ENCODE data around the gene GCLC.
A peak's percentile ranks its signal among the peaks of the same experiment; 100 is the strongest.
"Not testable (repeated sequence)": the region's sequence is repeated elsewhere in the genome, so short reads cannot be mapped to it uniquely, and the experiment has no call there.

GCLC gene

GRCh38 chr6:53544470-53545308, at the start of gene GCLC:
Gene GCLC (minus strand): TSS chr6:53545101. CDS start chr6:53544645, 456 bp downstream.
- DNase-seq: peak; percentile 95

GRCh38 chr6:53594596-53594995, 49.7 kb upstream of the GCLC start:
- no peak for DNase-seq

DNA sequence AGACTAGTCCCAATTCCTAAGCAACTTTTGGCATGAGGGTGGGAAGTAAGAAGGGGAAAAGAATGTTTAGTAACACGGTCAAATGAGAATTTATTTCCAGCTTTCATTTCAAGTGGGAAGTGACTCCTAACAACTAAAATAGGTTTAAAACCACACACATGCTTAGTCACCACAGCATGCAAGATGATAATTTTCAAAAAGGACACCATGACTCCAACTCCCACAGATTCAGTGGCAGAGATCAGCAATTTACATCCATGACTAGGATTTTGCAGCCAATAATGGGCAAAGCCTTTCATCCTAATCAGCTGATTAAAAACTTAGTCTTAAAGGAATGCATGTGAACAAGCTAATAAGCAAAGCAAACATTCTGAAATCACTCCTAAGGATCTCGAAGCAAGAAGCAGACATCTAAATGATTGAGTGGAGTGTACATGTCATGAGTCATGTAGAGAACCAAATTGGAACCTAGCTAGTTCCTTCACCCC, 48.1 kb upstream of the GCLC start:
- peak; percentile 74 for DNase-seq

DNA sequence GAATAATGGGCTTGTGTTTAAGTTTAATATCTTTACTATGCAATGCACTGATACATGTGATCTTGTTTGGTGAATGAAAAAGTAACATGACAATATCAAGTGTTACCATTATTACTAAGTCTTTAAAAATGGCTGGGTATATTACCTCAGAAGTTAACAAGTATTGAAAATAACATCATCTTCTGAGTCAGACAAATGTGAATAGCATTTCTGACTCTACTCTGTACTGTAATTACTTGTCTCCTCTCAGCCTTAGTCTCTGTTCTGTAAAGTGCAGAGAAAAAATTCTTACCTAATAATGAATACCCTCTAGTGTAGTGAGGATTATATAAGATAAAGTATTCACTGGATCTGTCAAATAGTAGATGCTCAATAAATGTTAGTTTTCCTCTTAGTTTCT, 47.0 kb upstream of the GCLC start:
- no peak for DNase-seq

- DNase-seq: no peak
Measured at GRCh38 chr6:53588816-53589509, 44.1 kb upstream of the GCLC start.

GRCh38 chr6:53587291-53587690, 42.4 kb upstream of the GCLC start:
- DNase-seq: no peak

DNA sequence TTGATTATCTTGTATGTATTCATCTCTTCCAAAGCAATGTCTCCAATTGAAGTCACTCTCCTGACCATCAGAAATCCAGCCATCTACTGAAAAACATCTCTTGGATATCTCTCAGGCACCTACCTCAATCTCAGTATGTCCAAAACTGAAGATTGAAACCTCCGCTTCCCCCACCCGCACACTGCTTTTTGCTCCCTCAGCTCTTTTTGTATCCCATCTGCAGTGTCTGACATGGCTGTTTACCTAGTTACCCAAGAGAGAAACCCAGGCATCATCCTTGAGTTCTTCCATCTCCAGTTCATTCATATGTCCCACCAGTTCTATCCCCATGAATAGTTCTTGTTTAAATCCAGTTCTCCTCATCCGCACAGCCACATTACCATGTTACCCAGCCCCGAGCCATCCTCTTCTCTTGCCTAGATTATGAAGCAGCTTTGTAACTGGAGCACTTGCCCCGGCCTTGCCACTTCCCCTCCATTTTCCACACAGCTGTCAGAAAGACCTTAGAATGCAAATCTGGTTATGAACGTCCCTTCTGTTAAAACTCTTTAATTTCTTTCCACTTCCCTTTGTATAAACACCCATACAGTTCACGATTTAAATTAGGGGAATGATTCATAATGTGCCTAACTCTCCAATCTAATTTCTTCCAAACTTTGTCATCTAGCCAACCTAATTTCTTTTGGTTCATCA, 40.5 kb upstream of the GCLC start:
- DNase-seq: no peak

DNA sequence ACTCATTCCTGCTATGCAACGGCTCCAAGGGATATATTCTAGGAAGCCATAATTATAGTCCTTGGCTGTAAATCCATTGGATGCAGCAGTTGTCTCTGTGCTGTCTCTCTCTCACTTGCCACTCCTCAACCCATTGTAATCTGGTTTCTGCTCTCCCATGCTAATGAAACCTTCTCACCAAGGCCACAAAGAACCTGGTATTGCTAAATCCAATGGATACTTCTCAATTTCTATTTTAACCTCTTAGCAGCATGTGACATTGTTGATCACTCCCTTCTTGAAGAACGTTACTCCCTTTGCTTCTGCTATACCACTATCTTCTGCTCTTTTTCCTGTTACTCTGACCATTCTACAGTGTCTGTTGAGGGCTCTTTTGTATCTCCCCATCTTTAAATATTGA, 39.8 kb upstream of the GCLC start:
- no peak for DNase-seq

GRCh38 chr6:53583451-53583850, 38.5 kb upstream of the GCLC start:
- DNase-seq: no peak

GRCh38 chr6:53582963-53583362, 38.1 kb upstream of the GCLC start:
- DNase-seq: peak; percentile 39

- no peak for DNase-seq
Measured at GRCh38 chr6:53581856-53582255, 37.0 kb upstream of the GCLC start.

GRCh38 chr6:53581173-53581773, 36.4 kb upstream of the GCLC start:
- DNase-seq: peak; percentile 45

DNA sequence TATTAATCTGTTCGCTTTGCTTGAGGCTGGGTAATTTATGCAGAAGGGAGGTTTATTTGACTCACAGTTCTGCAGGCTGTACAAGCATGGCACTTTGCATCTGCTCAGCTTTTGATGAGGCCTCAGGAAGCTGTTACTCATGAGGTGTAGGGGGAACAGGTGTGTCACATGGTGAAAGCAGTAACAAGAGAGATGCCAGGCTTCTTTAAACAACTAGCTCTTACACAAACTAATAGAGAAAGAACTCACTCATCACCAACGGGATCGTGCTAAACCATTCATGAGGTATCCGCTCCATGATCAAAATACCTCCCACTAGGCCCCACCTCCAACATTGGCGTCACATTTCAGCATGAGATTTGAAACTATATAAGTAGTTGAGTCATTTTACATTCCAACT, 34.4 kb upstream of the GCLC start:
- DNase-seq: no peak

GRCh38 chr6:53578371-53578770, 33.5 kb upstream of the GCLC start:
- DNase-seq: no peak

- DNase-seq: no peak
Measured at GRCh38 chr6:53573299-53573698, 28.4 kb upstream of the GCLC start.

- DNase-seq: not testable (repeated sequence)
Measured at GRCh38 chr6:53572379-53572778, 27.5 kb upstream of the GCLC start.

DNA sequence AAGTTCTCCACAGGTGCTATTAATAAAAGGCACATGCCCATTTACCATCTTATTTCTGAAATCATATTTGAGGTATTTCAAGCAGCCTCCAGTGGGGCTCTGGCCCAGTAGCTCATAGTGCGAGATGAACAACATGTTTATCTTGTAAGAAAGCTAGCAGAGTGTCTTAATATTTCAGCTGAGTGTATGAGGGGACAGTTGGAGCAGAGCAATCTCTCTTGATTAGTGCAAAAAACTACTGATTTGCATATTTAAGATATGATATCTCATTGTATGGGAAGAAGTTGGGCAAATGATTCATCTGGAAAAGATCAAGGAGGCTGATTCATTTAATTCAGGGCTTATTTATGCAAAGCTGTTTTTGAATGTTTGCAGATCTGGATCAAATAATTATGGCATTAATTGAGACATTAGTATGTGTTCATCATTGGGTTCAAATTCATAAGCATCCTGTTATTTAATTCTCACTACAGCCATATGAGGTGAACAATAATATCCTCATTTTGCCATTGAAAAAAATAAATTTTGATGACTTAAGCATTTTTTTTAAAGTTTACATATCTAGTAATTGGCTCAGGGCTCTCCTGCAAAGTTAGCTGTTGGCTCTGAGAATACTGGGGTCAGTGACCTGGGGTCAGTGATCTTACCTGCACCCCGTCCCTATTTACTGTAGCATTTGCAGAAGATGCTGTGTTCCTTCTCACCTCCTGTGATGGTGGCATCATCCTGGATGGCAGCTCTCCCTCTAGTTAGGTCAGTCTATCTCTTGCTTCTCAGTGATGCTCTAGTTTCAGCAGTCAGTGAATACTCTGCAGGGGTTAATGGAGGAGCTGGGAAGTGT, 24.1 kb upstream of the GCLC start:
- no peak for DNase-seq

DNA sequence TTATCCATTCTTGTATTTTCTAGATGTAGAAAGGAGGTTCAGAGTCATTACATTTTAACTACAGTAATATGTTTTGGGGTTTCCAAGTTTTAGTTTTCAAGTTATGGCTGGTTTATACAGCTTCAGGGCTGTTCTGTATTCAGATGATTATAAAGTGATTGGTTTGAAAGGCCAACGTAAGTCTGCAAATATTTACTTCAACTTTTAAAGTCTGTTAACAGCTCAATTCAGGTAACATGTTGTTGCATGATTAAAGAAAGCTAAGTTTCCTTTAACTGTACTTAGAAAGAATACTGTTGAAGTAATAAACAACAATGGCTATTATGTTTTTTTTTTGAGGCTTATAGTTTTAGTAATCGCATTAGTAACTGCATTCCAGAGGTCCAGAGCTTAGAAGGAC, 22.8 kb upstream of the GCLC start:
- no peak for DNase-seq

- no peak for DNase-seq
Measured at GRCh38 chr6:53566755-53567154, 21.9 kb upstream of the GCLC start.

GRCh38 chr6:53565886-53566285, 21.0 kb upstream of the GCLC start:
- peak; percentile 13 for DNase-seq

- no peak for DNase-seq
Measured at GRCh38 chr6:53564401-53565065, 19.6 kb upstream of the GCLC start.

All from HCEC 1CT (cell line).